H9 (cell line): ENCODE data around the gene ZNF2. TPM values are rescaled to one million over a fixed set of nuclear protein-coding genes. Genes with fewer than 3 reads are reported as not detected.
A peak's percentile ranks its signal among the peaks of the same experiment; 100 is the strongest.

Source experiments
- DNase-seq: peaks from one replicate; pipeline ENCODE4 v3.0.0-alpha.2; 2017
- H2AFZ ChIP-seq: one replicate; pipeline ENCODE4 v1.6.1; 2013; ENCODE audit warnings: mild to moderate bottlenecking, low read length, control low read depth, moderate library complexity
- H2AK5ac ChIP-seq: 2 replicates; pipeline ENCODE4 v1.6.1; 2013; ENCODE audit warnings: low read length, control low read depth, mixed read lengths; ENCODE audit not compliant: insufficient read length
- H2BK120ac ChIP-seq: one replicate; pipeline ENCODE4 v1.6.1; 2013; ENCODE audit warnings: low read depth, mild to moderate bottlenecking, low read length, control low read depth, inconsistent platforms; ENCODE audit not compliant: poor library complexity, severe bottlenecking
- H2BK12ac ChIP-seq: 2 replicates; pipeline ENCODE4 v1.6.1; 2013; ENCODE audit warnings: low read length, control low read depth, mixed read lengths, low read depth; ENCODE audit not compliant: insufficient read length
- H2BK15ac ChIP-seq: 2 replicates; pipeline ENCODE4 v1.6.1; 2013; ENCODE audit warnings: low read depth, low read length, control low read depth
- H2BK20ac ChIP-seq: one replicate; pipeline ENCODE4 v1.6.1; 2013; ENCODE audit warnings: low read depth, mild to moderate bottlenecking, low read length, control low read depth, inconsistent platforms; ENCODE audit not compliant: poor library complexity, severe bottlenecking
- H2BK5ac ChIP-seq: 2 replicates; pipeline ENCODE4 v1.6.1; 2013; ENCODE audit warnings: low read length, control low read depth, mixed read lengths; ENCODE audit not compliant: insufficient read length
- H3K14ac ChIP-seq: 2 replicates; pipeline ENCODE4 v1.6.1; 2013; ENCODE audit warnings: low read length, control low read depth; ENCODE audit not compliant: insufficient read depth
- H3K18ac ChIP-seq: 2 replicates; pipeline ENCODE4 v1.6.1; 2013; ENCODE audit warnings: low read depth, mild to moderate bottlenecking, mixed read lengths, low read length, control low read depth; ENCODE audit not compliant: insufficient read length
- H3K23ac ChIP-seq: 2 replicates; pipeline ENCODE4 v1.6.1; 2013; ENCODE audit warnings: low read length, control low read depth, mixed read lengths, low read depth; ENCODE audit not compliant: insufficient read length
- H3K23me2 ChIP-seq: 2 replicates; pipeline ENCODE4 v1.6.1; 2013; ENCODE audit warnings: low read depth, mild to moderate bottlenecking, mixed read lengths, low read length, control low read depth; ENCODE audit not compliant: insufficient read length, poor library complexity, severe bottlenecking
- H3K27ac ChIP-seq: 2 replicates; pipeline ENCODE4 v1.5.1; 2013; ENCODE audit warnings: low read length, control low read depth, mixed read lengths, low read depth; ENCODE audit not compliant: insufficient read length
- H3K27me3 ChIP-seq: 2 replicates; pipeline ENCODE4 v1.6.1; 2013; ENCODE audit warnings: low read length, control low read depth, inconsistent platforms; ENCODE audit not compliant: insufficient read depth
- H3K4ac ChIP-seq: 2 replicates; pipeline ENCODE4 v1.6.1; 2013; ENCODE audit warnings: low read depth, mild to moderate bottlenecking, control low read depth, inconsistent platforms, low read length, moderate library complexity
- H3K4me1 ChIP-seq: 2 replicates; pipeline ENCODE4 v1.6.1; 2013; ENCODE audit warnings: low read length, control low read depth, inconsistent platforms; ENCODE audit not compliant: insufficient read depth
- H3K4me2 ChIP-seq: 2 replicates; pipeline ENCODE4 v1.6.1; 2013; ENCODE audit warnings: low read length, control low read depth, mixed read lengths; ENCODE audit not compliant: insufficient read length, insufficient read depth
- H3K56ac ChIP-seq: 2 replicates; pipeline ENCODE4 v1.6.1; 2013; ENCODE audit warnings: low read depth, mild to moderate bottlenecking, mixed read lengths, low read length, control low read depth; ENCODE audit not compliant: insufficient read length
- H3K79me1 ChIP-seq: 2 replicates; pipeline ENCODE4 v1.6.1; 2013; ENCODE audit warnings: low read depth, mild to moderate bottlenecking, moderate library complexity, low read length, control low read depth, inconsistent platforms; ENCODE audit not compliant: insufficient read depth, poor library complexity, severe bottlenecking
- H3K79me2 ChIP-seq: 2 replicates; pipeline ENCODE4 v1.6.1; 2013; ENCODE audit warnings: low read length, control low read depth, inconsistent platforms; ENCODE audit not compliant: insufficient read depth
- H3K9ac ChIP-seq: 2 replicates; pipeline ENCODE4 v1.6.1; 2013; ENCODE audit warnings: low read length, control low read depth, mixed read lengths; ENCODE audit not compliant: insufficient read length; ENCODE audit errors: extremely low read depth
- H3K9me3 ChIP-seq: one replicate; pipeline ENCODE4 v1.6.1; 2013; ENCODE audit warnings: low read depth, low read length, inconsistent platforms; ENCODE audit not compliant: control insufficient read depth
- H3T11ph ChIP-seq: one replicate; pipeline ENCODE4 v1.6.1; 2013; ENCODE audit warnings: mild to moderate bottlenecking, low read length, control low read depth, inconsistent platforms
- H4K20me1 ChIP-seq: one replicate; pipeline ENCODE4 v1.6.1; 2013; ENCODE audit not compliant: control insufficient read depth, insufficient read length, insufficient read depth
- H4K5ac ChIP-seq: 2 replicates; pipeline ENCODE4 v1.6.1; 2013; ENCODE audit warnings: low read depth, mild to moderate bottlenecking, mixed read lengths, low read length, control low read depth; ENCODE audit not compliant: insufficient read length
- H4K8ac ChIP-seq: replicated peaks from 2 replicates; pipeline ENCODE4 v1.6.1; 2013; ENCODE audit warnings: low read length, control low read depth, mixed read lengths, low read depth; ENCODE audit not compliant: insufficient read length
- H4K91ac ChIP-seq: 2 replicates; pipeline ENCODE4 v1.6.1; 2013; ENCODE audit warnings: low read depth, mild to moderate bottlenecking, moderate library complexity, mixed read lengths, low read length, control low read depth; ENCODE audit not compliant: insufficient read length
- H3K27ac Mint-ChIP-seq, 3 experiments: 2 replicates in 2 of 3; 3 replicates in 1 of 3; pipeline ENCODE4 v1.8.0; 2020 to 2021; ENCODE audit warnings: mixed read lengths in 3 of 3, mild to moderate bottlenecking in 1 of 3, moderate library complexity in 1 of 3
- H3K27me3 Mint-ChIP-seq: 2 replicates; pipeline ENCODE4 v1.8.0; 2021; ENCODE audit warnings: low read depth, mild to moderate bottlenecking, moderate library complexity, mixed read lengths
- H3K36me3 Mint-ChIP-seq, 3 experiments: 2 replicates in 2 of 3; 3 replicates in 1 of 3; pipeline ENCODE4 v1.8.0; 2020 to 2021; ENCODE audit warnings: low read depth in 3 of 3, mixed read lengths in 3 of 3; ENCODE audit not compliant: insufficient read depth in 1 of 3
- H3K4me1 Mint-ChIP-seq, 2 experiments: 2 replicates each; pipeline ENCODE4 v1.8.0; 2020; ENCODE audit warnings: mixed read lengths in 2 of 2
- H3K4me3 Mint-ChIP-seq, 2 experiments: 2 replicates in 1 of 2; 3 replicates in 1 of 2; pipeline ENCODE4 v1.8.0; 2020 to 2021; ENCODE audit warnings: mild to moderate bottlenecking in 2 of 2, mixed read lengths in 2 of 2, moderate library complexity in 1 of 2
- H3K9me3 Mint-ChIP-seq, 2 experiments: 2 replicates in 1 of 2; 3 replicates in 1 of 2; pipeline ENCODE4 v1.8.0; 2020; ENCODE audit warnings: mild to moderate bottlenecking in 2 of 2, mixed read lengths in 2 of 2, moderate library complexity in 1 of 2
- CTCF ChIP-seq: fragments of 200-600 bp; sonication (generic); conservative IDR thresholded peaks from 3 replicates; pipeline ENCODE4 v1.8.0; 2021; ENCODE audit warnings: antibody characterized with exemption, mild to moderate bottlenecking
- WGBS: extraction: QIAGEN DNeasy Blood & Tissue Kit; methylation state at CpG from one replicate; pipeline ENCODE4 v1.1.7; 2013; ENCODE audit warnings: missing lambda C conversion rate, low lambda C conversion rate, mixed read lengths; ENCODE audit not compliant: insufficient read length; ENCODE audit errors: extremely low coverage; 5-methylcytosine and 5-hydroxymethylcytosine counted together
- total RNA-seq: library from RNA; stranded (reverse); gene quantifications from 2 replicates; pipeline ENCODE4 v1.2.1, GENCODE V29; 2021

ZNF2 gene
- total RNA-seq, 1 experiment from 2014 or later, result 2.2 TPM

GRCh38 chr2:95206096-95206495 is 40.5 kb downstream of the ZNF2 start:
- Histone ChIP-seq H3K4ac (no peak overlapping the region), H3K79me1 (no peaks in the 10 kb centered on the region), H3K18ac (no peak overlapping the region), H3K23me2 (peaks cover 3% of the 10 kb centered on the region), H2BK20ac (no peak overlapping the region), H3K27me3 (peaks cover 8% of the 10 kb centered on the region), H4K5ac (no peak overlapping the region), H3K9ac (no peak overlapping the region), H3K9me3 (peaks cover 10% of the 10 kb centered on the region), H4K8ac (no peak overlapping the region), H2AFZ (no peak overlapping the region), H2BK5ac (no peak overlapping the region), H2BK120ac (no peak overlapping the region), H3T11ph (no peak overlapping the region), H3K79me2 (no peaks in the 10 kb centered on the region), H3K56ac (no peak overlapping the region), H3K14ac (no peak overlapping the region), H2BK12ac (no peak overlapping the region), H4K91ac (no peak overlapping the region), H3K4me2 (peak overlapping the region; percentile 47), H3K4me1 (no peaks in the 10 kb centered on the region), H4K20me1 (no peaks in the 10 kb centered on the region), H2BK15ac (no peak overlapping the region), H2AK5ac (no peak overlapping the region), H3K23ac (no peak overlapping the region), H3K27ac (no peak overlapping the region)
- H3K27me3 Mint-ChIP-seq, result peaks cover 30% of the 10 kb centered on the region
- no peak for DNase-seq
- H3K4me1 Mint-ChIP-seq, result peaks cover 21 to 25% of the 10 kb centered on the region in 2 experiments
- H3K4me3 Mint-ChIP-seq, result peak overlapping the region; percentile 86 to 92
- H3K27ac Mint-ChIP-seq, result peak overlapping the region in 2 of 3 experiments; percentile 77 to 96; a peak in 3 of 7 replicates
- no CpG with 5 or more reads among the region's 10 CpGs for WGBS
- no peak for TF ChIP-seq CTCF
- H3K9me3 Mint-ChIP-seq, result peaks cover 23 to 24% of the 10 kb centered on the region in 2 experiments
- peaks cover 23 to 30% (median 23%) of the 10 kb centered on the region in 3 experiments for H3K36me3 Mint-ChIP-seq
